ENCODE data around the gene TBC1D14. TPM values are rescaled to one million over a fixed set of nuclear protein-coding genes. Genes with fewer than 3 reads are reported as not detected.

The TBC1D14 gene
- total and polyA plus RNA-seq, 2 of the 4 experiments (the other 2 are of a cell fraction): 31.7 to 40.7 TPM

GRCh38 chr4:6968496-6968895 is 58.9 kb downstream of the TBC1D14 start:
- Histone ChIP-seq H3K14ac (replicated peaks; ENCODE audit: low read depth, low read length) (no peak overlapping the region), H3K9me3 (ENCODE audit: control insufficient read depth, insufficient read depth, low read length) (no peaks in the 10 kb centered on the region), H3K27me3 (ENCODE audit: control insufficient read depth, insufficient read depth, low read length) (no peaks in the 10 kb centered on the region), H4K91ac (ENCODE audit: insufficient read depth, low read depth, low read length) (no peak overlapping the region), H2BK5ac (ENCODE audit: low read depth, low read length, poor library complexity, severe bottlenecking) (no peak overlapping the region), H2AK9ac (replicated peaks; ENCODE audit: low read depth, low read length, poor library complexity) (no peak overlapping the region), H2AFZ (replicated peaks; ENCODE audit: low read length, poor library complexity) (no peak overlapping the region), H4K8ac (ENCODE audit: low read depth in 2 of 2, low read length in 2 of 2) (no peak overlapping the region), H3K27ac (ENCODE audit: insufficient read depth, low read length) (no peak overlapping the region), H2BK20ac (ENCODE audit: low read depth, low read length) (no peak overlapping the region), H3K4ac (ENCODE audit: low read depth, low read length) (no peak overlapping the region), H3K36me3 (ENCODE audit: control insufficient read depth, insufficient read depth, low read length) (peaks cover 1% of the 10 kb centered on the region; the same call in 1 of the 2 replicates), H3K9ac (ENCODE audit: low read depth, low read length) (no peak overlapping the region), H3K18ac (ENCODE audit: low read depth, low read length) (no peak overlapping the region), H3K4me1 (ENCODE audit: control insufficient read depth, insufficient read depth, low read length) (0 out of 2 replicates have a peak, but pooled peaks cover 1% of the 10 kb centered on the region), H3K9me1 (ENCODE audit: insufficient read depth, low read length) (0 out of 2 replicates have a peak, but pooled peaks cover 3% of the 10 kb centered on the region), H3K56ac (ENCODE audit: extremely low read depth, insufficient read depth, low read length) (no peak overlapping the region), H3K4me3 (ENCODE audit: insufficient read depth, low read depth, low read length) (no peak overlapping the region), H3K79me1 (ENCODE audit: low read depth in 1 of 2, low read length in 2 of 2) (peaks cover 6 to 10% of the 10 kb centered on the region in 2 experiments; a peak in 3 of 4 replicates), H2AK5ac (ENCODE audit: low read depth, low read length) (no peak overlapping the region), H3K23ac (ENCODE audit: low read depth, low read length) (no peak overlapping the region), H3K4me2 (ENCODE audit: low read depth, low read length) (no peak overlapping the region), H4K5ac (ENCODE audit: low read depth, low read length) (no peak overlapping the region), H2BK15ac (ENCODE audit: low read depth, low read length) (no peak overlapping the region), H4K20me1 (ENCODE audit: insufficient read depth, low read length) (peaks cover 4% of the 10 kb centered on the region; the same call in 1 of the 2 replicates), H2BK120ac (ENCODE audit: low read depth, low read length) (no peak overlapping the region)
- WGBS, 2 experiments (ENCODE audit: extremely low coverage in 2 of 2, insufficient read length in 1 of 2): 87% methylated on average over 3 of the region's 11 CpGs; no CpG with 5 or more reads in 1 of the 2 experiments
- CTCF ChIA-PET: interaction anchor here (1.6 kb wide), 1 partner anchor 100 kb away, joined by 3 read pairs; the partner anchor contains the start of gene GRPEL1
- POLR2A ChIA-PET (ENCODE audit: unreplicated experiment): no interaction called here
- no peak for ATAC-seq (ENCODE audit: low read depth)
- DNase-seq: no peak
- intact Hi-C loops (cut with micrococcal nuclease) (no loop called here), dilution Hi-C loops (cut with HindIII; ENCODE audit: low sequenced_read_pairs, unreplicated experiment) (no loop called here), in situ Hi-C loops (cut with MboI; ENCODE audit: low sequenced_read_pairs) (no loop called here)
- TF ChIP-seq CEBPB (IDR thresholded peaks at IDR 0.05; ENCODE audit: low read depth, low read length) (no peak), FOS (IDR thresholded peaks at IDR 0.05; ENCODE audit: low read depth, low read length) (no peak), CHD1 (IDR thresholded peaks at IDR 0.05; ENCODE audit: low read depth, low read length) (no peak), NFE2L2 (IDR thresholded peaks at IDR 0.05; ENCODE audit: low read depth, low read length) (no peak), USF2 (IDR thresholded peaks at IDR 0.05; ENCODE audit: low read depth, low read length) (no peak), RCOR1 (IDR thresholded peaks at IDR 0.05; ENCODE audit: insufficient replicate concordance, low read length) (no peak)
- TF ChIP-seq, protein P1, sequence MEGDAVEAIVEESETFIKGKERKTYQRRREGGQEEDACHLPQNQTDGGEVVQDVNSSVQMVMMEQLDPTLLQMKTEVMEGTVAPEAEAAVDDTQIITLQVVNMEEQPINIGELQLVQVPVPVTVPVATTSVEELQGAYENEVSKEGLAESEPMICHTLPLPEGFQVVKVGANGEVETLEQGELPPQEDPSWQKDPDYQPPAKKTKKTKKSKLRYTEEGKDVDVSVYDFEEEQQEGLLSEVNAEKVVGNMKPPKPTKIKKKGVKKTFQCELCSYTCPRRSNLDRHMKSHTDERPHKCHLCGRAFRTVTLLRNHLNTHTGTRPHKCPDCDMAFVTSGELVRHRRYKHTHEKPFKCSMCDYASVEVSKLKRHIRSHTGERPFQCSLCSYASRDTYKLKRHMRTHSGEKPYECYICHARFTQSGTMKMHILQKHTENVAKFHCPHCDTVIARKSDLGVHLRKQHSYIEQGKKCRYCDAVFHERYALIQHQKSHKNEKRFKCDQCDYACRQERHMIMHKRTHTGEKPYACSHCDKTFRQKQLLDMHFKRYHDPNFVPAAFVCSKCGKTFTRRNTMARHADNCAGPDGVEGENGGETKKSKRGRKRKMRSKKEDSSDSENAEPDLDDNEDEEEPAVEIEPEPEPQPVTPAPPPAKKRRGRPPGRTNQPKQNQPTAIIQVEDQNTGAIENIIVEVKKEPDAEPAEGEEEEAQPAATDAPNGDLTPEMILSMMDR (conservative IDR thresholded peaks at IDR 0.05; ENCODE audit: low read depth, low read length): no peak
- no TSS peak for BruUV-seq (replicated peaks)
